ENCODE data around the gene PCDHA4.
"Not testable (repeated sequence)": the region's sequence is repeated elsewhere in the genome, so short reads cannot be mapped to it uniquely, and the experiment has no call there.

Gene PCDHA4

GRCh38 chr5:140806834-140807775 is at the start of gene PCDHA4:
Gene PCDHA4 (plus strand): TSS chr5:140807068.
- FAIRE-seq: no peak

GRCh38 chr5:140764177-140764973 is 42.5 kb upstream of the PCDHA4 start:
- FAIRE-seq: no peak

- FAIRE-seq: no peak
These were observed 39.4 kb upstream of the PCDHA4 start for GRCh38 chr5:140767444-140767843.

- FAIRE-seq: no peak
These were observed 26.4 kb upstream of the PCDHA4 start for GRCh38 chr5:140780512-140780911.

DNA sequence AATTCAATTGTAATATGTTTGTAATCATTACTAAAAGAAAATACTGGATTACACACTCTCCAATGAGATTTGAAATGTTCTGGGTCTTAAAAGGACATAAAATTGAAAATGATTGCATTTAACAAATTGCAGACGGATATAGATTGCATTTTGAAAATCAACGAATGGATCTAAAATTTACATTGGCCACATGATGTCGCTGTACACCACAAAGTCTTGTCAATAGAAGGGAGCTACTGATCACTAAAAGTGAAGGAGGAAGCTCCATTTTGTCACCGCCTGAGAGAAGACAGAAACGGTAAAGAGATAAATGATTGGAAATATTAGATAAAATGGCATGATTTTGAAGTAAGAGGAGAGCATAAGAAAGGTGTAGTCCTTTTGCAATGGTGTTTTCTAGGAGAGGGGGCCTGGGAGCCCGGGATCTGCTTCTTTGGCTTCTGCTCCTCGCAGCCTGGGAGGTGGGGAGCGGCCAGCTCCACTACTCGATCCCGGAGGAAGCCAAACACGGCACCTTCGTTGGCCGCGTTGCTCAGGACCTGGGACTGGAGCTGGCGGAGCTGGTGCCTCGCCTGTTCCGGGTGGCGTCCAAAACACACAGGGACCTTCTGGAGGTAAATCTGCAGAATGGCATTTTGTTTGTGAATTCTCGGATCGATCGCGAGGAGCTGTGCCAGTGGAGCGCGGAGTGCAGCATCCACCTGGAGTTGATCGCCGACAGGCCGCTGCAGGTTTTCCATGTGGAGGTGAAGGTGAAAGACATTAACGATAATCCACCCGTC is 20.8 kb upstream of the PCDHA4 start, which contains the start of gene PCDHA1:
TSS of gene PCDHA1 (plus strand) at position 236 of the 782 bp plus-strand sequence.
- FAIRE-seq: no peak

DNA sequence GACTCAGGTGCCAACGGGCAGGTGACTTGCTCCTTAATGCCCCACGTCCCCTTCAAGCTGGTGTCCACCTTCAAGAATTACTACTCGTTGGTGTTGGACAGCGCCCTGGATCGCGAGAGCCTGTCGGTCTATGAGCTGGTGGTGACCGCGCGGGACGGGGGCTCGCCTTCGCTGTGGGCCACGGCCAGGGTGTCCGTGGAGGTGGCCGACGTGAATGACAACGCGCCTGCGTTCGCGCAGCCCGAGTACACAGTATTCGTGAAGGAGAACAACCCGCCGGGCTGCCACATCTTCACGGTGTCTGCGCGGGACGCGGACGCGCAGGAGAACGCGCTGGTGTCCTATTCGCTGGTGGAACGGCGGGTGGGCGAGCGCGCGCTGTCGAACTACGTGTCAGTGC is 19.4 kb upstream of the PCDHA4 start:
- not testable (repeated sequence) for FAIRE-seq

- FAIRE-seq: not testable (repeated sequence)
These were observed 18.9 kb upstream of the PCDHA4 start for GRCh38 chr5:140787849-140788504.

DNA sequence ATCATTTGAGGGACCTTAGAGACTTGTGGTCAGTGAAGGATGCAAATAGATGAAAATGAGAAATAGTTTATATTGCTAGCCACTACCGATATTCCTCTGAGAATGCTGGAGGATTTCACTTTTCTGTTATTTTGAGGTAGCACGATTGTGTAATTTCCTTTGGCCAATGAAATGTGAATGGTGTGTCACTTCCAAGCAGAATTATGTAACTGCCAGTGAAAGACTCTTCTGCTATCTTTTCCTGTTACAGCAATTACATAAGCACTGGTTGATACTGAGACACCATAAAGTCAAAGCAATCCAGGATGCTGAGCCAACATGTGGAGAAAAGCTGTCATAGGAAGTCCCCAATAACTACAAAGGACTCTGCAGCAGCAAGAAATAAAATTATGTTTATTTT is 15.8 kb upstream of the PCDHA4 start:
- no peak for FAIRE-seq

DNA sequence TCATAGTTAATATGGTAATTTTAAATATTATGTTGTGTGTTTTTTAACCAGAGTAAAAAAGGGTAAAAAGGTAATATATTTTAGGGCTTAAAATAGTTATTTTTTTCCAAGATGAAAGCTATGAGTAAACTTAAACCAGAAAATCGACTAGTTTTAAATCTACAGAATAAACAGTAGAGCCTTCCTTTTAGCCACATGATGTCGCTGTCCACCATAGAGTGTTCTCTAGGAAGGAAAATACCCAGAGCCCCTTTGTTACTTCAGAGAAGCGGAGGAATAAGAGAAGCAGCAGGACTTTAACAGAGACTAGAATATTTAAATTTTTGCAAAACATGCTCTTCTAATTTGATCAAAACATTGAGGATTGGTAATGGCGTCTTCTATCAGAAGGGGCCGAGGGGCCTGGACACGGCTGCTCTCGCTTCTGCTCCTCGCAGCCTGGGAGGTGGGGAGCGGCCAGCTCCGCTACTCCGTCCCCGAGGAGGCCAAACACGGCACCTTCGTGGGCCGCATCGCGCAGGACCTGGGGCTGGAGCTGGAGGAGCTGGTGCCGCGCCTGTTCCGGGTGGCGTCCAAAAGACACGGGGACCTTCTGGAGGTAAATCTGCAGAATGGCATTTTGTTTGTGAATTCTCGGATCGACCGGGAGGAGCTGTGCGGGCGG is 12.1 kb upstream of the PCDHA4 start, which contains the start of gene PCDHA2:
TSS of gene PCDHA2 (plus strand) at position 258 of the 664 bp plus-strand sequence.
- peak; percentile 87 for FAIRE-seq

GRCh38 chr5:140795259-140795641 is 11.6 kb upstream of the PCDHA4 start:
- FAIRE-seq: peak; percentile 19

DNA sequence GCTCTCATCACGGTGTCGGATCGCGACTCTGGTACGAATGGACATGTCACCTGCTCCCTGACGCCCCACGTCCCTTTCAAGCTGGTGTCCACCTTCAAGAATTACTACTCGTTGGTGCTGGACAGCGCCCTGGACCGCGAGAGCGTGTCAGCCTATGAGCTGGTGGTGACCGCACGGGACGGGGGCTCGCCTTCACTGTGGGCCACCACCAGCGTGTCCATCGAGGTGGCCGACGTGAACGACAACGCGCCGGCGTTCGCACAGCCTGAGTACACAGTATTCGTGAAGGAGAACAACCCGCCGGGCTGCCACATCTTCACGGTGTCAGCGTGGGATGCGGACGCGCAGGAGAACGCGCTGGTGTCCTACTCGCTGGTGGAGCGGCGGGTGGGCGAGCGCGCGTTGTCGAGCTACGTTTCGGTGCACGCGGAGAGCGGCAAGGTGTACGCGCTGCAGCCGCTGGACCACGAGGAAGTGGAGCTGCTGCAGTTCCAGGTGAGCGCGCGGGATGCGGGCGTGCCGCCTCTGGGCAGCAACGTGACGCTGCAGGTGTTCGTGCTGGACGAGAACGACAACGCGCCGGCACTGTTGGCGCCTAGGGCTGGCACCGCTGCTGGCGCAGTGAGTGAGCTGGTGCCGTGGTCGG is 10.7 kb upstream of the PCDHA4 start:
- FAIRE-seq: not testable (repeated sequence)

- FAIRE-seq: no peak
These were observed 10.2 kb upstream of the PCDHA4 start for GRCh38 chr5:140796718-140797095.

DNA sequence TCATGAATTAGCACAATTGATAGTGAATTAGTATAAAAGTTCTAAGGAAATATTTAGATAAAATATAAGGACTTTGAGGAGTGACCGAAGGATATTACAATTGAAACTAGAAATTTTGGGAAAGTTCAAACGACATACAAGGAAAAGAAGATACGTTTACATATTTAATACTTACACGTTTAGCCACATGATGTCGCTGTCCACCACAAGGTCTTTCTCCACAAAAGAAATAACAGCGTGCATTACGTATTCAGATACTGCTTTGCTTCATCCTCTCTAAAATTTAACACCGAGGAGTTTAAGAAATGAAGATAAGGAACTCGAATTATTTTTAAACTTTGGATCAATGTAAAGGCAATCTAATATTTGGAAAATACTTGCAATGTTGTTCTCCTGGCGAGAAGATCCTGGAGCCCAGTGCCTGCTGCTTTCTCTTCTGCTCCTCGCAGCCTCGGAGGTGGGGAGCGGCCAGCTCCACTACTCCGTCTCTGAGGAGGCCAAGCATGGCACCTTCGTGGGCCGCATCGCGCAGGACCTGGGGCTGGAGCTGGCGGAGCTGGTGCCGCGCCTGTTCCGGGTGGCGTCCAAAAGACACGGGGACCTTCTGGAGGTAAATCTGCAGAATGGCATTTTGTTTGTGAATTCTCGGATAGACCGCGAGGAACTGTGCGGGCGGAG is 5.9 kb upstream of the PCDHA4 start, which contains the start of gene PCDHA3:
TSS of gene PCDHA3 (plus strand) at position 242 of the 678 bp plus-strand sequence.
- FAIRE-seq: peak; percentile 9

- FAIRE-seq: no peak
These were observed 5.4 kb upstream of the PCDHA4 start for GRCh38 chr5:140801494-140801841.

DNA sequence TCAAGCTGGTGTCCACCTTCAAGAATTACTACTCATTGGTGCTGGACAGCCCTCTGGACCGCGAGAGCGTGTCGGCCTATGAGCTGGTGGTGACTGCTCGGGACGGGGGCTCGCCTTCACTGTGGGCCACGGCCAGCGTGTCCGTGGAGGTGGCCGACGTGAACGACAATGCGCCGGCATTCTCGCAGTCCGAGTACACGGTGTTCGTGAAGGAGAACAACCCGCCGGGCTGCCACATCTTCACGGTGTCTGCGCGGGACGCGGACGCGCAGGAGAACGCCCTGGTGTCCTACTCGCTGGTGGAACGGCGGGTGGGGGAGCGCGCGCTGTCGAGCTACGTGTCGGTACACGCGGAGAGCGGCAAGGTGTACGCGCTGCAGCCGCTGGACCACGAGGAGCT is 4.5 kb upstream of the PCDHA4 start:
- FAIRE-seq: not testable (repeated sequence)

DNA sequence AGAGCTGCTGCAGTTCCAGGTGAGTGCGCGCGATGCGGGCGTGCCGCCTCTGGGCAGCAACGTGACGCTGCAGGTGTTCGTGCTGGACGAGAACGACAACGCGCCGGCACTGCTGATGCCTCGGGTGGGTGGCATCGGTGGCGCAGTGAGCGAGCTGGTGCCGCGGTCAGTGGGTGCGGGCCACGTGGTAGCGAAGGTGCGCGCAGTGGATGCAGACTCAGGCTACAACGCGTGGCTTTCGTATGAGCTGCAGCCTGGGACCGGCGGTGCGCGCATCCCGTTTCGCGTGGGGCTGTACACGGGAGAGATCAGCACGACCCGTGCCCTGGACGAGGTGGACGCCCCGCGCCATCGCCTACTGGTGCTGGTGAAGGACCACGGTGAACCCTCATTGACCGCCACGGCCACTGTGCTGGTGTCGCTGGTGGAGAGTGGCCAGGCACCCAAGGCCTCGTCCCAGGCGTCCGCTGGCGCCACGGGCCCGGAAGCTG is 4.0 kb upstream of the PCDHA4 start:
- FAIRE-seq: no peak

DNA sequence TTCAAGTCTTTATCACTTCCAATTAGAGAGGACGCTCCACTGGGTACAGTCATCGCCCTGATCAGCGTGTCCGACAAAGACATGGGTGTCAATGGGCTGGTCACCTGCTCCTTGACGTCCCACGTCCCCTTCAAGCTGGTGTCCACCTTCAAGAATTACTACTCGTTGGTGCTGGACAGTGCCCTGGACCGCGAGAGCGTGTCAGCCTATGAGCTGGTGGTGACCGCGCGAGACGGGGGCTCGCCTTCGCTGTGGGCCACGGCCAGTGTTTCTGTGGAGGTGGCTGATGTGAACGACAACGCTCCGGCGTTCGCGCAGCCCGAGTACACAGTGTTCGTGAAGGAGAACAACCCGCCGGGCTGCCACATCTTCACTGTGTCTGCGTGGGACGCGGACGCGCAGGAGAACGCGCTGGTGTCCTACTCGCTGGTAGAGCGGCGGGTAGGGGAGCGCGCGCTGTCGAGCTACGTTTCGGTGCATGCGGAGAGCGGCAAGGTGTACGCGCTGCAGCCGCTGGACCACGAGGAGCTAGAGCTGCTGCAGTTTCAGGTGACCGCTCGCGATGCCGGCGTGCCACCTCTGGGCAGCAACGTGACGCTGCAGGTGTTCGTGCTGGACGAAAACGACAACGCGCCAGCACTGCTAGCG is 1.5 kb downstream of the PCDHA4 start:
- FAIRE-seq: not testable (repeated sequence)

- no peak for FAIRE-seq
These were observed 2.0 kb downstream of the PCDHA4 start for GRCh38 chr5:140808889-140809291.

DNA sequence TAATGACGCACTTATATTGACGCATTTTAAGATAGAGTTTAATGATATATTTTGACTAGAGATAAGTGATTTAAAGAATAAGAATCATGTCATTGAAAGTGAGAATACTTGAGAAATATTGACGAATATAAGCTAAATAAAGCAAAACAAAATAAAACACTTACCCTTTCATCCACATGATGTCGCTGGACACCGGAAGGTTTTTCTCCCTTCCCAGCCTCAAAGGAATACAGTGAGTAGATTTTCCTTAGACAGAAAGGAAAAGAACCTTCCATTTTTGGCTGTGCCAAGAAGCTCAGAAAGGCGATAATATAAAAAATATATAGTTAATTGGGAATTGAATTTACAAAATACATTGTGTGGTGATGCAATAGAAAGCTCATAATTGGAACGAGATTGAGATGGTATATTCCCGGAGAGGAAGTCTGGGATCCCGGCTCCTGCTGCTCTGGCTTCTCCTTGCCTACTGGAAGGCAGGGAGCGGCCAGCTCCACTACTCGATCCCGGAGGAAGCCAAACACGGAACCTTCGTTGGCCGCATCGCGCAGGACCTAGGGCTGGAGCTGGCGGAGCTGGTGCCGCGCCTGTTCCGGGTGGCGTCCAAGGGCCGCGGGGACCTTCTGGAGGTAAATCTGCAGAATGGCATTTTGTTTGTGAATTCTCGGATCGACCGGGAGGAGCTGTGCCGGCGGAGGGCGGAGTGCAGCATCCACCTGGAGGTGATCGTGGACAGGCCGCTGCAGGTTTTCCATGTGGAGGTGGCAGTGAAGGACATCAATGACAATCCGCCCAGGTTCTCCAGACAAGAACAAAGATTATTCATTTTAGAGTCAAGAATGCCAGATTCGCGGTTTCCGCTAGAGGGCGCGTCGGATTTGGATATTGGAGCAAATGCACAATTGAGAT is 14.8 kb downstream of the PCDHA4 start, which contains the start of gene PCDHA5:
TSS of gene PCDHA5 (plus strand) at position 239 of the 906 bp plus-strand sequence.
- peak; percentile 96 for FAIRE-seq

Data from TTC549 (cell line).